Breast epithelium (tissue), 3 donors: ENCODE measurements around the gene ACER3.

ENCODE experiments used
- POLR2A ChIP-seq: fragments of 450-650 bp; IDR thresholded peaks from one replicate; pipeline ENCODE4 v1.6.1; 2016; ENCODE audit warnings: antibody characterized with exemption, mild to moderate bottlenecking, moderate library complexity
- TF ChIP-seq, protein P1 (sequence below), 3 donors: fragments of 450-650 bp; IDR thresholded peaks; one replicate each; pipeline ENCODE4 v1.5.1; 2016 to 2017; ENCODE audit warnings: antibody characterized with exemption in 3 of 3, mild to moderate bottlenecking in 3 of 3, moderate library complexity in 3 of 3

GRCh38 chr11:76835036-76835435 lies 25.7 kb upstream of the ACER3 start:
- TF ChIP-seq, protein P1, sequence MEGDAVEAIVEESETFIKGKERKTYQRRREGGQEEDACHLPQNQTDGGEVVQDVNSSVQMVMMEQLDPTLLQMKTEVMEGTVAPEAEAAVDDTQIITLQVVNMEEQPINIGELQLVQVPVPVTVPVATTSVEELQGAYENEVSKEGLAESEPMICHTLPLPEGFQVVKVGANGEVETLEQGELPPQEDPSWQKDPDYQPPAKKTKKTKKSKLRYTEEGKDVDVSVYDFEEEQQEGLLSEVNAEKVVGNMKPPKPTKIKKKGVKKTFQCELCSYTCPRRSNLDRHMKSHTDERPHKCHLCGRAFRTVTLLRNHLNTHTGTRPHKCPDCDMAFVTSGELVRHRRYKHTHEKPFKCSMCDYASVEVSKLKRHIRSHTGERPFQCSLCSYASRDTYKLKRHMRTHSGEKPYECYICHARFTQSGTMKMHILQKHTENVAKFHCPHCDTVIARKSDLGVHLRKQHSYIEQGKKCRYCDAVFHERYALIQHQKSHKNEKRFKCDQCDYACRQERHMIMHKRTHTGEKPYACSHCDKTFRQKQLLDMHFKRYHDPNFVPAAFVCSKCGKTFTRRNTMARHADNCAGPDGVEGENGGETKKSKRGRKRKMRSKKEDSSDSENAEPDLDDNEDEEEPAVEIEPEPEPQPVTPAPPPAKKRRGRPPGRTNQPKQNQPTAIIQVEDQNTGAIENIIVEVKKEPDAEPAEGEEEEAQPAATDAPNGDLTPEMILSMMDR (IDR thresholded peaks at IDR 0.05), result no peak
- TF ChIP-seq POLR2A, result no peak
